AG08395 (cell line): ENCODE measurements around the gene LYST.
"Not testable (repeated sequence)": the region's sequence is repeated elsewhere in the genome, so short reads cannot be mapped to it uniquely, and the experiment has no call there.

ENCODE experiments used
- DNase-seq: peaks from one replicate; pipeline ENCODE4 v3.0.0; 2012; ENCODE audit warnings: mixed read lengths, low spot score

LYST gene

GRCh38 chr1:235763962-235764361, 102.7 kb downstream of the LYST start:
- no peak for DNase-seq

DNA sequence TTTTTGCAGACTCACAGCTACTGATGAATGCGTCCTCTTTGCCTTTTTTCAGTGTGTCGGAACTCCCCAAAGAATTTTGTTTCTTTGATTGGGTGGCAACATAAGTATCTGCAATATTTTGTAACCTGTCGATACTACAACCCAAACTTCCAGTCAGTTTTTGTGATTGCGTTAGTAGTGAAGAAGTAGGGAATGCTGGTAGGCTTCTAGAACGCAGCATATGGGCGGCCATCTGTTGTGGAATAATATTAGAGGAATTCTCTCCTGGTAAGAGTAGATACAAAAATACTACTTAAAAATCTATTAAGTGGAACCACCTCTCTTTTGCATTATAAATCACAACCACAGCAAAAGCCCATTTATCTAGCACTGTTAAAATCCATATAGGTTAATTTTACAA, 107.4 kb downstream of the LYST start:
- DNase-seq, result no peak

DNA sequence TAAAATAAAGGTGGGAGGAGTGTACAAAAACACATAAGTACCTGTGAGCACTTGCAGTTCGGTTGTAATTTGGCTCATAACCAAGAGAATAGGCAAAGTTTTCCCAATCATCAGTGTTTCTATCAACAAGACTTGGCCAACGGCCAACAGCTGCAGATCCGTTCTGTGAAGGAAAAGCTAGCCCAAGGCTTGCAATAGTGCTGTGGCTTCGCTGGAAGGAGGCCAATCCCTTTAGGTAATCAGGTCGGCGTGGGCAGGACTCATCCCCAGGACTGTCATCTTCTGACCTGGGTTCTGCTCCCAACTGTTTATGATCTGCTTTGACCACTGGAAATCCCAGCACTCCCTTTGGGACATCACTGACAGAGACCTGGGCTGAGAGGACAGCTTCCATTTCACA, 107.8 kb downstream of the LYST start:
- no peak for DNase-seq

DNA sequence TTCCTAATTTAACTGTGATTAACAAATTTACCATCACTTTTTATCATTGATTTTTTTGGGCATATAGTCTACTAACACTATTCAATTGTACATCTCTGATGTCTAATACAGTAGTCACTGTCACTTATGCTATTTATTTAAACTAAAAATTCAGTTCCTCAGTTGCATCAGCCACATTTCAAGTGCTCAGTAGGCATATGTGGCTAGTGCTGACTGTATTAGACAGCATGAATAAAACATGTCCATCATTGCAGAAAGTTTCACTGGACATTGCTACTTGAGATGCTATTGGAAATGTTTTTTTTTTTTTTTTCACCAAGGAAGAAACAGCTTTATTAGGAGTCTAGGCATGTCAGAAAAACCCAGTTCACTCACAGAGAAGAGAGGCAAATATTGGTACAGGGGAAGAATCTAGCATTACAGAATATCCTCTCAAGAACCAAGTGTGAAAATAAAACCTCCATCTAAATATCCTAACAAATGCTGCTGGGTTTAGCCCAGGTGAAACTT, 109.1 kb downstream of the LYST start:
- no peak for DNase-seq

DNA sequence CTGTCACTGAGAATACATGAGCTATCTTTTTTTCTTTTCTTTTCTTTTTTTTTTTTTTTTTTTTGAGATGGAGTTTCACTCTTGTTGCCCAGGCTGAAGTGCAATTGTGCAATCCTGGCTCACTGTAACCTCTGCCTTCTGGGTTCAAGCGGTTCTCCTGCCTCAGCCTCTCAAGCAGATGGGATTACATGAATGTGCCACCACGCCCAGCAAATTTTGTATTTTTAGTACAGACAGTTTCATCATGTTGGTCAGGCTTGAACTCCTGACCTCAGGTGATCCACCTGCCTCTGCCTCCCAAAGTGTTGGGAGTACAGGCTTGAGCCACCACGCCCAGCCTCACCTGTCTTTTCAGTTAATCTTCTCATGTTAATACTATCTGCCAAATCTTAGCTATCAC, 112.5 kb downstream of the LYST start:
- not testable (repeated sequence) for DNase-seq

DNA sequence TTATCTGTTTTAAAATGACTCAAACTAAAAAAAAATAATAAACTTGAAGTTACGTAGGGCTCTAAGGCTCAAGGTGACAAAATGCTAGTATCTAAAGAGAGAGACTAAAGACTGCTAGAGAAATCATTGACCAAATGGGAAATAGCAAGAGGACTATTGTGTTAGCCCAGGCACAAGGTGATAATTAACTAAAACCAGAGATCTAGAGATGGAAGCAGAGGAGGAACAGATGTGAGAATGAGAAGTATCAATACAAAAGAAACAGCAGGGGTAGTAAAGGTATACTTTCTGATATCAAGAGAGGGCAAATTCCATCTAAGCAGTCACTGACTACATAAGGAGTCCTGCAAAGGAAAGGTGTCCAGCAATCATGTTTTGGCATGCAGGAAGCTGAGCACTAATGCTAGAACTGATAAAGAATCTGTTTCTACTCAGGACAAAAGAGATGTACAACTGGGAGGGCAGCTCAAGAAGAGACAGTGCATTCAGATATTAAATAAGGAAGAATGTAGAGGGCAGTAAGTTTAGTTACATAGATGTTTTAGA, 116.9 kb downstream of the LYST start:
- no peak for DNase-seq

- DNase-seq, result no peak
Measured at GRCh38 chr1:235748747-235749146, 118.0 kb downstream of the LYST start.

DNA sequence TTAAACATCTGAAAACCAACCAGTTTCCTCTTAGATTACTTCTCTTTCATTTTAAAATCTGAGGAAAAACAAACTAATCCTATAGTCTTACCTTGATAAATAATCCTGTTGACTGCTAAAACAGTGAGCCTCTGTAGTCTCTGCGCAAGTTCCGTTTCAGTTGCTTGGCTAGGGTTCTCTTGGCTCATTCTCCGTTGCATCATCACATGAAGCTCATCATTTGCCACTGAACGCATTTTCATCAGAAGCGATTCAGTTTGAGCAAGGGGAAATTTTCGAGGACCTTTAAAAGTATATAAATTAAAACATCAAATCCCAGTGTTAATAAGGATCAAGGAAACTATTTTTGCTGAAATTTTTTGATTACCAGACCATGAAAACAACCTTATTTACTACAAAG, 120.5 kb downstream of the LYST start:
- DNase-seq, result no peak

GRCh38 chr1:235745503-235746136, 121.1 kb downstream of the LYST start:
- DNase-seq, result no peak

GRCh38 chr1:235742914-235743599, 123.6 kb downstream of the LYST start:
- DNase-seq, result no peak

DNA sequence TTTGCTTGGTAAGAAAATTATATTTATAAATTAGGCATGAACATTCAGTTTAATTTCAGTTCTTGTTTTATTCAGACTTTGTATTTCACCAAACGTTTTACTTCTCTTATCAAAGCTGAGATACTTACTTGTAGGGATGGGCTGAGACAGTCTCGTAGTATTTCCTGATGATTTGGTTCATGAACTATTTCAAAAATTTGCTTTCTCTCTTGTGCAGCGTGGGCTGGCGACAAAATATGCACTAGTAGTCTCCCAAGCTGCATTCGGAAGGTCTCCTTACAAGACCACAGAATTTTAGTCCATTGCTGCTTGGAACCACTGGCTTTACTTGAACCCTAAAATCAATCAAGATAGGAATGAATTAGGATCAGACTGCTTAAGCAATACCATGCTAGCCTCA, 125.4 kb downstream of the LYST start:
- DNase-seq, result peak; percentile 62

GRCh38 chr1:235739631-235740030, 127.1 kb downstream of the LYST start:
- DNase-seq, result no peak

DNA sequence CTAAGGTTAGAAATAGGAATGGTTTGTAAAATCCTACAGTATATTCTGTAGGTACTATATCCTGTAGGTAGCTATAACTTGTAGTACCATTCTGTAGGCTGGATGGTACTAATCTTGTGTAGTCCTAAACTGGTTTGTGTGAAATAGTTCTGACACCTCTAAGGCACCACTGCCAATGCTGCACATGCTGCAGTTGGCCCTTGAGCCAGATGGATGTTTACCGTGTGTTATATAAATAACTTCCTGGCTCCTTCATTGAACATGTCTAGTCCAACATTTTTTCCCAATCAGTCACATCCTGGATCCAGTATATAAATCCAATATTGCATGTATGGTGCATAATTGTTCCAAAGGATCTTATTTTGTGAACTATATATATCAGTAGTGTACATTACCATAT, 127.6 kb downstream of the LYST start:
- peak; percentile 5 for DNase-seq

DNA sequence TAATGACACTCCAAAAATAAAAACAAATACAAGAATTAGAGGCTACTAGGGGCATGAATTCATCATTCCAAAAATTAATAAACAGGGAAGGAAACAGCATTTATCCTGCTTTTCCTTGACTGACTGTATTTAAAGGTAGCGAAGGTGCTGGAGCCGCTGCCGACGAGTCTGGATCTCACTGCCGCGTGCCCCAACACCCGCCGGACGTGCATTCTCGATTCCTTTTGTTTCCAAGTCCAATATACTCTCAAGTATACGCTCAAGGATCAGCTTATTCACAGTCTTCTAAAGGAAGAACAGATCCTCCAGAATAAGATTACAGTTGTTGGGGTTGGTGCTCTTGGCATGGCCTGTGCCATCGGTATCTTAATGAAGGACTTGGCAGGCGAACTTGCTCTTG, 129.0 kb downstream of the LYST start:
- no peak for DNase-seq

GRCh38 chr1:235736263-235736662, 130.4 kb downstream of the LYST start:
- DNase-seq, result no peak

- DNase-seq, result no peak
Measured at GRCh38 chr1:235735621-235736020, 131.1 kb downstream of the LYST start.

DNA sequence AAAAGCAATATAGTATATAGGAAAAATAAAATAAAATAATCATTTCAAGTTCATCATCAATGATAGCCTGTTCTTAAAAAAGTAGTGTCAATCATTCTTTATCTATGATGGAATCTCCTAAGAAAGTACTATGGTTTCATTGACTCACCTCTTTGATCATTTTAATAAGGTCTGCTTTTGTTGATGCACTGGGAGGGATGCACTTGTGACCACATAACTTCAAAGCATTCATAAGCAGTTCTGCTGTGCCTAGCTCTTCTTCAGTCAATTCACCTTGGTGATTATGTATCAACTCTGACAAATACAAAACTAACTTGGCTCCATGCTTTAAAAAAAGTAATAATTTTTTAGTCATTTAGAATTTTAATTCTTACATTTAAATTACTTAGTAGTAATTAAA, 132.4 kb downstream of the LYST start:
- DNase-seq, result no peak

DNA sequence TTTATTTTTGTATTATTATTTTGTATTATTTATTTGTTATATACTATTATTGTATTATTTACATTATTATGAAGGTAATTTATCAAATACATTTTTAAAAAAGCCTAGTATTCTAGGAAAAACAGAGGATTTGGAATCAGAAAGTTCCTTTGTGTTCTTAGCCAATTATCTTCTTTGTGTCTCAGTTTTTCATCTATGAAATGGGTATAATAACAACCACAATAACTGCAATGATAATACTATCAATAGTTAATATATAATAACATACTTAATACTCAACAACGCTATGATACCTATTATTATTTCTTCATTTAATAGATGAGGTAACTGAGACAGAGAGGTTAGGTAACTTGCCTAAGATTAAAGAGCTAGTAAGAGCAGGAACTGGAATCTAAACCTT, 136.7 kb downstream of the LYST start:
- DNase-seq, result no peak

DNA sequence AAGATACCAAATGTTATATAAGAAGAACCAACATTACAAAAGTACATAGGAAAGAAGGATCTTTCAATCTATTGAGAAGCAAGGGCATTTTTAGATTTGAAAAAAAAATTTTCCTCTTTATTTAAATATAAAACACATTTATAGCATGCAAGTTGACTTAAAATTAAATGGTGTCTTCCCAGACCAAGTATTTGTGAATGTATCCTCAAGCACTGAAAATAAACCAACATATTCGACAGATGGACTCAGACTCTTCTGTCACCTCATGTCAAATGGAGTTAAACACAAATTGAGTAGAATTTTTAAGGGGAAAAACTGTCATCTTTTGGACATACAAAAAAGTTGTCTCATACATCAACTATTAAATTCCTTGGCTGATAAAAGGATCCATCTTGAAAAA, 140.1 kb downstream of the LYST start:
- no peak for DNase-seq

GRCh38 chr1:235725434-235725833, 141.3 kb downstream of the LYST start:
- DNase-seq, result peak; percentile 3

DNA sequence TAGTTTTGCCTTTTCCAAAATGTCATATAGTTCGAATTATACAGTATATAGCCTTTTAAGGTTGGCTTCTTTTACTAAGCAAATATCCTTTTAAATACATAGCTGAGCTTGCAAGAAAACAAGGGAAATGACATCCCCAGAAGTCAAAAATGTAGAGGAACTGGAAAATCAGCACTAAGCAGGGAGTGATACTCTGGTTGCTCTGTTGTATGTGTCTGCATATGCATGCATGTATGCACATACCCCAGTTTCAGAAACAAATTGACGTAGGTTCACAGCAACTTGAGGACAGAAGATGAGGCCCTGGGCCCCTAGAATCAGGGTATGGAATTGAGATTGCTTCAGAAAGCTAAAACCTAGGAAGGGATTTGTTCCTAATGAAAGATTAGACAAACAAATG, 142.0 kb downstream of the LYST start:
- DNase-seq, result no peak

DNA sequence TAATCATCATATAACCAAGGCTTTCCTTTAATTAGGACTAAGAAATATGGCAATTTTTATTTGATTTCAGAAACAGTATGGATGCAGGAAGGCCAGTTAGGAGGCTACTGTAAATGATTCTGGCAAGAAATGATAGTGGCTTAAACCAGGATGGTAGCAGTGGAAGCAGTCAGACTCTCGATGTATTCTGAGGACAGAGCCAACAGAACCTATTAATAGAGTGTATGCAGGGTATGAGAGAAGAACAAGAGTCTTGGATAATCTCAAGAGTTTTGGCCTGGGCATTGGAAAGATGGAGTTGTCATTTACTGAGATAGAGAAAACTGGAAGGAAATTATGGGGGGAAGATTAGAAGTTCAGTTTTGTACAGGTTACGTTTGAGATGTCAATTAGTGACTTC, 143.8 kb downstream of the LYST start:
- no peak for DNase-seq

DNA sequence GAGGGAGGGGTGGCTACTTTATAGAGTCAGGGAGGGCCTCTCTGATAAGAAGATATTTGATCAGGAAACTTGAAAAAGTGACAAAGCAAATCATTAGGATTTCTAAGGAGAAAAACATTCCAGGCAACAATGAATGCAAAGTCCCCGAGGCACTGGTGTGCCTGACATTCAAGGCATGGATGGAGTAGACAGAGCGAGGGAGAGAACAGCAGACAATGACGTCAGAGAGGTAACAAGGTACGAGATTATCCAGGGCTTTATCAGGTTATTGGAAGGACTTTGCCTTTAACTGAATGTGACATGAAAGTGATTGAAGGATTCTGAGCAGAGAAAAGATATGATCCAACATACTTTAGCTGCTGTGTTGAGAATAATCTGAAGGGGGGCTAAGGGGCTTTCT, 144.7 kb downstream of the LYST start:
- no peak for DNase-seq

DNA sequence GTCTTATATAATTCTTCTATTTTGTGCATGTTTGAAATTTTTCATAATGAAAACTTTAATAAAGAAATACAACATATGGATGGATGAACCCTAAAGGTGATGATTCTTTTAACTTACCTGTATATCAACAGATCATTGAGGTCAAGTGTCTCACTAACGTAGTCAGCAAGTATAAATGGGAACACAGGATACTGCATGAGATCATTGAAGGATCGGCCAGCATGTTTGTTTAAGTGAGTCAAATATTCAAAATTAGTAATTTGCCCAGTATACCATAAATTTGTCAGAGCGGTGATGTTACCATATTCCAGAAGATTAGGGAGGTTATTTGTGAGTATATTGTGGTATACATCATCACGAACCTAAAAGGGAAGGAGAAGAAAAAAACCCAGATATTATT, 146.2 kb downstream of the LYST start:
- DNase-seq, result no peak
